Spinal cord (tissue), 10 donors: ENCODE results near the gene LRRC4C. TPM values are rescaled to one million over a fixed set of nuclear protein-coding genes. Genes with fewer than 3 reads are reported as not detected.
A peak's percentile ranks its signal among the peaks of the same experiment; 100 is the strongest.

ENCODE experiments used
- DNase-seq, 6 donors: peaks; one replicate each; pipeline versions ENCODE4 v3.0.0 to v3.0.0-alpha.2; 2013 to 2015; ENCODE audit warnings: low spot score in 6 of 6, low read depth in 4 of 6
- H3K27ac ChIP-seq: one replicate; pipeline ENCODE4 v1.5.1; 2013; ENCODE audit warnings: low read depth, low read length, control low read depth
- H3K27me3 ChIP-seq: one replicate; pipeline ENCODE4 v1.6.1; 2013; ENCODE audit warnings: low read length; ENCODE audit not compliant: control insufficient read depth, insufficient read depth
- H3K36me3 ChIP-seq: one replicate; pipeline ENCODE4 v1.6.1; 2013; ENCODE audit warnings: low read length; ENCODE audit not compliant: control insufficient read depth, insufficient read depth
- H3K4me1 ChIP-seq: one replicate; pipeline ENCODE4 v1.6.1; 2013; ENCODE audit warnings: low read length; ENCODE audit not compliant: control insufficient read depth, insufficient read depth
- H3K4me3 ChIP-seq: one replicate; pipeline ENCODE4 v1.5.1; 2013; ENCODE audit warnings: low read depth, low read length, control low read depth
- H3K9me3 ChIP-seq: one replicate; pipeline ENCODE4 v1.6.1; 2013; ENCODE audit warnings: low read length; ENCODE audit not compliant: control insufficient read depth, insufficient read depth
- WGBS: methylation state at CpG from one replicate; pipeline ENCODE4 v1.1.5; 2013; ENCODE audit warnings: missing lambda C conversion rate; ENCODE audit not compliant: insufficient coverage; 5-methylcytosine and 5-hydroxymethylcytosine counted together
- polyA plus RNA-seq, 2 donors: library from polyadenylated mRNA; unstranded; fragments of 120-200 nt; gene quantifications; one replicate each; pipeline ENCODE4 v1.2.1, GENCODE V29; 2013; ENCODE audit not compliant: insufficient read length in 2 of 2
- total RNA-seq, 2 donors: library from RNA; depleted of rRNA in 1 of 2; stranded (reverse); fragments of 120-200 nt in 1 of 2; fragments of >200 nt in 1 of 2; gene quantifications; one replicate each; pipeline versions ENCODE4 v1.2.3 to v1.2.4, GENCODE V29; 2013 to 2014
- donor health status: healthy.

Gene LRRC4C
- total and polyA plus RNA-seq, 4 donors = 25.6 to 54.9 (median 39.0) TPM

GRCh38 chr11:41319434-41319833 is 140.0 kb downstream of the LRRC4C start:
- DNase-seq = no peak

DNA sequence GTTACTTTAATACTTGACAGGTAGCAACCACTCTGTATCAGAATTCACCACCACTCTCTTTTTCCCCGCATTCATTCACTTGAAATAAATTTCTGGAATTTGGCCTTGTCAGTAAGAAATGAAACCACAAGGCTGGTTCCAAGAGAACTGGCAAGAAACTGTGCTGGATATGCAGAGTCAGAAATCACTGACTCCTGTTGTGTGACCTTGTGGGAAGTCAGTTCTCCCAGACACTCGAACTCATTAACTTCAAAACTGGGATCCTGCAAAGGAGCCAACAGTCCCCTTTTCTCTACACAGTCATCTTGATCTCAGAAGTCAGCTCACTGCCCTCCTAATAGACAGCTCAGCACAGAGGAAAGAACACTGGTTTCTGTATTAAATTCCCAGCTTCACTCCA is 142.7 kb downstream of the LRRC4C start:
- Histone ChIP-seq H3K36me3 (no peaks in the 10 kb centered on the region), H3K27me3 (no peaks in the 10 kb centered on the region), H3K27ac (no peak overlapping the region), H3K9me3 (no peaks in the 10 kb centered on the region), H3K4me3 (no peak overlapping the region), H3K4me1 (no peaks in the 10 kb centered on the region)
- no CpG with 5 or more reads among the region's 2 CpGs for WGBS
- DNase-seq = peak in 1 of 6 donors; percentile 33

More at GRCh38 chr11:41319434-41319833, 140.0 kb downstream of the LRRC4C start:
- Histone ChIP-seq H3K36me3 (no peaks in the 10 kb centered on the region), H3K27me3 (no peaks in the 10 kb centered on the region), H3K9me3 (no peaks in the 10 kb centered on the region), H3K4me1 (no peaks in the 10 kb centered on the region), H3K4me3 (no peak overlapping the region), H3K27ac (no peak overlapping the region)
- no CpG with 5 or more reads among the region's 2 CpGs for WGBS

- Histone ChIP-seq H3K9me3 (no peaks in the 10 kb centered on the region), H3K27ac (no peak overlapping the region), H3K4me1 (peaks cover 5% of the 10 kb centered on the region), H3K27me3 (no peaks in the 10 kb centered on the region), H3K36me3 (no peaks in the 10 kb centered on the region), H3K4me3 (no peak overlapping the region)
- WGBS = no CpG with 5 or more reads among the region's 1 CpG
- DNase-seq = peak in 1 of 6 donors; percentile 69
Measured at GRCh38 chr11:41313226-41313625, 146.2 kb downstream of the LRRC4C start.

- Histone ChIP-seq H3K4me3 (no peak overlapping the region), H3K4me1 (peaks cover 8% of the 10 kb centered on the region), H3K36me3 (no peaks in the 10 kb centered on the region), H3K27me3 (no peaks in the 10 kb centered on the region), H3K9me3 (no peaks in the 10 kb centered on the region), H3K27ac (no peak overlapping the region)
- WGBS = 78% methylated on average over 3 of the region's 4 CpGs
- no peak for DNase-seq
Measured at GRCh38 chr11:41309716-41310115, 149.7 kb downstream of the LRRC4C start.

GRCh38 chr11:41309111-41309522 is 150.3 kb downstream of the LRRC4C start:
- H3K27ac ChIP-seq = no peak overlapping the region
- WGBS = no CpG with 5 or more reads among the region's 4 CpGs
- H3K36me3 ChIP-seq = no peaks in the 10 kb centered on the region
- H3K27me3 ChIP-seq = no peaks in the 10 kb centered on the region
- DNase-seq = no peak
- H3K4me3 ChIP-seq = no peak overlapping the region
- peaks cover 8% of the 10 kb centered on the region for H3K4me1 ChIP-seq
- H3K9me3 ChIP-seq = no peaks in the 10 kb centered on the region

DNA sequence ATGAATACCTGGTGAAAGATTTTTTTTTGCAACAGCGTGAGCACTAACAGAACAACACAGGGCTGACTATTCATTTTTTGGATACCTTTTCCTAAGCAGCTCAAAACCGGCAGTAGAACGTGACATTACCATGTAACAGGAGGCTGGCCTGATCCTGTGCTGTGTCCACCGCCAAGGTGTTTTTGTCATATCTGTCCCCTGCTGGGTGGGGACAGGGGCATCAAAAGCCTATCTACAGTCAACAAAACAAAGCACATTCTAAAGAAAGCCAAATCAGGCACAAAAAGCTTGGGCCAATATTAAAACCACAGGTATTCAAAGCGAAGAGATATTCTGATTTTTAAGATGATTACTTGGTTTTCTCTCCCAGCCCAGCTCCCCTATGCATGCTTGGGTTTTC is 151.2 kb downstream of the LRRC4C start:
- 86% methylated on average over 5 of the region's 5 CpGs for WGBS
- H3K36me3 ChIP-seq = no peaks in the 10 kb centered on the region
- no peak overlapping the region for H3K27ac ChIP-seq
- H3K9me3 ChIP-seq = no peaks in the 10 kb centered on the region
- H3K27me3 ChIP-seq = no peaks in the 10 kb centered on the region
- no peak for DNase-seq
- H3K4me3 ChIP-seq = no peak overlapping the region
- H3K4me1 ChIP-seq = peaks cover 8% of the 10 kb centered on the region

- H3K36me3 ChIP-seq = no peaks in the 10 kb centered on the region
- no CpG with 5 or more reads among the region's 5 CpGs for WGBS
- H3K9me3 ChIP-seq = no peaks in the 10 kb centered on the region
Measured at GRCh38 chr11:41307296-41308080, 152.0 kb downstream of the LRRC4C start.

GRCh38 chr11:41306431-41306830 is 153.0 kb downstream of the LRRC4C start:
- Histone ChIP-seq H3K4me1 (peaks cover 8% of the 10 kb centered on the region), H3K9me3 (no peaks in the 10 kb centered on the region), H3K4me3 (no peak overlapping the region), H3K27ac (no peak overlapping the region), H3K27me3 (no peaks in the 10 kb centered on the region), H3K36me3 (no peaks in the 10 kb centered on the region)
- no peak for DNase-seq
- WGBS = no CpG with 5 or more reads among the region's 3 CpGs

More at GRCh38 chr11:41307296-41308080, 152.0 kb downstream of the LRRC4C start:
- Histone ChIP-seq H3K27ac (no peak overlapping the region), H3K4me3 (no peak overlapping the region), H3K4me1 (peaks cover 8% of the 10 kb centered on the region), H3K27me3 (no peaks in the 10 kb centered on the region)
- peak in 5 of 6 donors; percentile 31 to 80 (median 42) for DNase-seq

DNA sequence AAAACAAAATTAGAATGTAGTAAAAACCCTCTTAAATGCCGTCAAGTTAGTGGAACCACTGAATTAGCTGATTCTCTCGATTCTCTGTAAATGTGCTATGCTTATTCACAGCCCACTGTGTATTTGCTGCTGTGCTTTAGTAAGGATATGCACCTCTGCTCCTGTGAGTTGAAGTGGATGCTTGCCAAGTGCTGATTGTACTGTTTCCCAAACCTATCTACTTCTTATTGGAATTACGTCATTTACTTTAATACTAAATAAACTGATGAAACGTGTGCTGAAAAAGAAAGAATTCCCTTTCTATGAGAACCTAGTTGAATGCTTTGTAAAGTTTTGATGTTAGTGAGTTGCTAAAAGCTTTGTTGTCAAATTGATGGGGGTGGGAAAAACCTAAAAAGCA is 158.4 kb downstream of the LRRC4C start:
- H3K27ac ChIP-seq = no peak overlapping the region
- H3K9me3 ChIP-seq = no peaks in the 10 kb centered on the region
- no peaks in the 10 kb centered on the region for H3K36me3 ChIP-seq
- peak in 1 of 6 donors; percentile 47 for DNase-seq
- no peaks in the 10 kb centered on the region for H3K27me3 ChIP-seq
- 40% methylated on average over 1 of the region's 4 CpGs for WGBS
- no peak overlapping the region for H3K4me3 ChIP-seq
- H3K4me1 ChIP-seq = no peaks in the 10 kb centered on the region

GRCh38 chr11:41289408-41289807 is 170.0 kb downstream of the LRRC4C start:
- Histone ChIP-seq H3K36me3 (no peaks in the 10 kb centered on the region), H3K4me1 (no peaks in the 10 kb centered on the region), H3K9me3 (no peaks in the 10 kb centered on the region), H3K27me3 (no peaks in the 10 kb centered on the region), H3K4me3 (no peak overlapping the region), H3K27ac (no peak overlapping the region)
- no peak for DNase-seq
- WGBS = 100% methylated on average over 2 of the region's 3 CpGs
